HG03575 (cell line): Measurements from ENCODE around the gene LRRC28.

Source experiments
- ATAC-seq: cut with Tn5 transposase; IDR thresholded peaks from one replicate; pipeline ENCODE4 v1.9.1; 2021; ENCODE audit not compliant: unreplicated experiment, insufficient number of reproducible peaks, low FRiP score; ENCODE audit errors: extremely low read depth

The LRRC28 gene

DNA sequence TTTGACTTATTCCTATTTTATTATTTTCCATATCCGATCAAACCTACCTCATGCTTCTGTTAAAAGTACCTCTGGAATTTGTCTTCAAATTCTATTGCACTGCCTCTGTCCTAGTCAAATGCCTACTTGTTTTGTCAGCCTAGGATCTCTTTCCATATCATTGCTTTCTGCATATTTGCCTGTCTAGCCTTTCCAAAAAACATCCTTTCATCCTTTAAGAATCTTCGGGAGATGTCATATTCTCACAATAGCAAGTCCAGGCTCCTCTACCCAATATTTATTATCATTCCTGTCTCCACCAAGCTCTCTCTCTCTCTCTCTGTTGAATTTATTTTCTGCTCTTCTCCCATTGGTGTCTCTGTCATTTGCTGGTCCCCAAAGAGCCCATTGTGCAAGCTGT lies 80.1 kb downstream of the LRRC28 start:
- no peak for ATAC-seq

DNA sequence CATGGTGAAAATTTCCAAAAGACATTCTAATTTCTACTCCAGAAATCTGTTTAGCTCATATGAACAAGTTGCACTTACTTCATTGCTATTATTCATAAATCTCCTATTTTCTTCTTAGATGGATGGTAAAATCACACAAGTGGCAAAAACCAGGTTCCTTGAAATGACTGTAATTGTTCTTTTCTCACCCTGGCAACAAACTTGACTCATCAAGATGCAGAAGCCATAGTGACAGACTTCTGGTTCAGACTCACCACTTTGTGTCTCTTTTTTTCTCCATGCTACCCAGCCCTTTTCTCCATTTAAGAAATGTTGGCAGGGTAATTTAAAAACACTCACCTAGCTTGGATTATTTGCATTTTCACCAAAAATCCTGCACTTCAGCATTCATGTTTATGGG lies 82.1 kb downstream of the LRRC28 start:
- no peak for ATAC-seq

DNA sequence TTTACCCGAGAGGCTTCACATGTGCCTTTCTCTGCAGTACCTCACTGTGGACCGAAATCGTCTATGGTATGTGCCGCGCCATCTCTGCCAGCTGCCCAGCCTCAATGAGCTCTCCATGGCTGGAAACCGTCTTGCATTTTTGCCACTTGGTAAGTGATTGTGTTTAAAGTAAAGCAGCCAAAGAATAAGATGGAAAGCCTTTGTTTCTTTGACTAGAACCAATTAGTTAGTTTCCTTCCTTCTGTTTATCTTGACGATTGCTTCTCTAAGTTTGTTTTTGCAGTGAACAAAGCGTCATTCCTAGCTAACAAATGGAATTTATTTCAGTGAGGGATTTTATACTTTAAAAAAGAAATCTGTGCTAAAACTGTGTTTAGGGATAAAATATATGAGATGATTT lies 82.7 kb downstream of the LRRC28 start:
- no peak for ATAC-seq

DNA sequence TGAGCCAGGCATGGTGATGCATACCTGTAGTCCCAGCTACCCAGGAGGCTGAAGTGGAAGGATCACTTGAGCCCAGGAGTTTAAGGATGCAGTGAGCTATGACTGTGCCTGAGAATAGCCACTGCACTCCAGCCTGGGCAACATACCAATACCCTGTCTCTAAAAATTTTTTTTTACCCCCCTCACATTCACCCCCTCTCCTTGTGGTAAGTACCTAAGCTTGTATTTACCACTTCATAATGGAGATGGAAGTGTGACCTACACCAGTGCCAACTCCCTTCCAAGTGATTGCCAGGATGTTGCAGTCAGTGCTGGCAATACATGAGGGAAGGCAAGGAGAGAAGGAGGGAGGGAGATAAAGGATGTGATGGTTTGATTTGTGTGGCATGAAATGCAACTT lies 84.2 kb downstream of the LRRC28 start:
- no peak for ATAC-seq

DNA sequence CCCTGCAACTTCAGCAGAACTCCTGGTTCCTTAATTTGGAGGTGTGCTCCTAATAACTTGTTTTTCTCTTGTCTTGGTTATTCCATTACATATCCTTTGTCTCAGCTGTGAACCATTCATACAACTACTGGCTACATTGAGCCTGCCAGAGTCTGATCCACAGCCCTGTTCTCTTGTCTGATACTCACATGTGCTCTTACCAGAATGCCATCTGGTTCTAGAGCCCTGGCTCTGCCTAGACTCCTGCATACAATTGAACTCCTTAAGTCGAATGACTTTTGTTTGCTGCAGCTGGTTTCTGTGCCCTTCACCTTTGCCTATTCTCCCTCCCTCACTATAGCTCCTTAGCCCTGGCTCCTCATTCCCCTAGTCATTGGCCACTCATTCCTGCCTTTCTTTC lies 85.5 kb downstream of the LRRC28 start:
- ATAC-seq: no peak

DNA sequence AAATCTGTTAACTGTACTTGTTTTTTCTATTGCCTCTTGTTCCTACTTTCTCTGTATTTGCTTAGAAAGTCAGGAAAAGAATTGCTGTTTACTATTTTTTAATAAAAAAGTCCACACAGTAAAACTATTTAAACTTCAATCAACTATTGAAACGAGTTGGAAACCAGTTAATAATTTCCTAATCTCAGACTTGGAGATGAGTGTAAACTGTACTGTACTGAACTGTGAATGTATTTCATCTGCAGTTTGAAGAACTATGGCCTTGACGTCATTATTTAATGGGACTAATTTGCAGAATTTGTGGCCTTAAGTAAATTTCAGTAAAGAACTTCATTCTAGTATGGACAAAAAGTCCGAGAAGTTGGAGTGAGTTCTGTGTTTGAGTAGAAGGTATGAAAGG lies 89.1 kb downstream of the LRRC28 start:
- ATAC-seq: no peak

DNA sequence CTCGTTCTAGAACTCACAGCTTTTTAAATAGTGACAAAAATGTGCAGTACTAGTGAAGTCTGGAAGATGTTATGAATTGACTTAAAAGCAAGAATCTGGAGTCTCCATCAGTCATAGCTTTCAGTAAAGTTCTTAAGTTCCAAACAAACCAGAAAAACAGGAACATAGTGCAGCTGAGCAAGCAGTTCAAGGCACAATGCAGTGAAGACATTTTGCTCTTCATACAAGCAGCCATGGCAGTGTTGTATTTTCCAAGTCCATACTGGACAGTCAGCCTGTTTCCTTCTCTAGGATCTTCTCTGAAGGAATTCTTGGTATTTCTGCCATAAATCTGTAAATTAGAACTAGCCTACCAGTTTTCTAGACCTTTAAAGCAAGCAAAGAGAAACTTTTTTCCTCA lies 90.5 kb downstream of the LRRC28 start:
- ATAC-seq: no peak

DNA sequence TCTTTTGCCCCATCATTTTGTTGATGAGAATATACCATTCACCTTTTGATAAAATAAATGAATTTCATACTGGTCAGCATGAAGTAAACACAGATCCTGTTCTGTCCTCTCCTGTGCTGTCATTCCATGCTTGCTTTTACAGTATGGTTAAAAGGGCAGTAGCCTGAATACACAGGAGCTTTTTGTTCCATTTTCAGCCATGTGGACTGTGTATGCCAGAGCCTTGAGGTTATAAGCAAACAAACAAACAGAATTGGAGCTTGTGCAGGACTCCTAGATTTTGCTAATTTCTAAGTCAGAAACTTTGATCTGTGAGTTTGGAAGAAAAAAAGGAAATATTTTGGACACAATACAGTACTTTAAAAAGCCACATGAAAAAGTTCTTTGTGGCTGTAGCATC lies 91.9 kb downstream of the LRRC28 start:
- ATAC-seq: no peak

DNA sequence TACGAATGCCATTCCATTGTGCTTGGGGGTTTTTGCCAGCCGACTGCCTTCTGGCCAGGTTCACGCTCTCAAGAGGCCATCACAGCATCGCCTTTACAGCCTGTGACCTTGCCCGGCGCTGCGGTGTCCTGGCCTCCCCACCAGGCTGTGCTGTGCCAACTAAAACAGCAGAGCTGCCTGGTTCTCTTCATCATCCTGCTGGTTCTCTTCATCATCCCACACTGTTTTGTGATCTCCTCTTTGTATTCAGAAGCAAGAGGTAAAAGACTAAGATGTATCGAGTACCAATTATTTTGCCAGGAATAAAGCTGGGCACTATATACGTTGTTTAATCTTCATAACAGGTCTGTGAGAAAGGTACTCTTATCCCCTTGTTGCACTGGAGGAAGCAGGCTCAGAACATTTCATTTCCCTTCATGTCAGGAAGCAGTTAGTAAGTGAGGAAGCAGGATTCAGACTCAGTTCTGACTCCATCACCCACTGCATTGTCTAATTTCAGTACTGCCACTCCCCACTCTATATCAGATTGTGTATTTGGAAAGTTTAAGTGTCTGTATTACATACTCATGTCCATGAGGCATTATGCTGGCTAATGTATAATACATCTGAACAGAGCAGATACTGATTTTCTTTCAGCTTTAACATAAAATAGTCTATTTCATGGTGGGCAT lies 92.7 kb downstream of the LRRC28 start:
- ATAC-seq: no peak

DNA sequence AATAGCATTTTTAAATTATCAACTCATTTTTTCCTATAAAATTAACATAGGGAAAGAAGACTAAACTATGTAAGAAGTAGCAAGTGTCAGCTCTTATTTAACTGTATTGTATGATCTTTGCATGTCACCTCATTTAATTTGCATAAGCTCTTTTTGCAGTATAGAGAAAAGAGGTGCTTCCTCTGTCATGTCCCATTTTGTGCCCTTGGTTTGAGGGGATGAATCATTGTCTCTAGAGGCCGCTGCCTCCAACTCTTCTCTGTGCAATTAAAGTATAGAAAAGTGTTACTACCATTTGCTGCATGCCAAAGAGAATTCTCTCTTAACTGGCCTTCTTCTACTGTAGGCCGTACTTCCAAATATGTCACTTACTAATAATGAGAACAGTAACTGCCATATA lies 93.4 kb downstream of the LRRC28 start:
- no peak for ATAC-seq

DNA sequence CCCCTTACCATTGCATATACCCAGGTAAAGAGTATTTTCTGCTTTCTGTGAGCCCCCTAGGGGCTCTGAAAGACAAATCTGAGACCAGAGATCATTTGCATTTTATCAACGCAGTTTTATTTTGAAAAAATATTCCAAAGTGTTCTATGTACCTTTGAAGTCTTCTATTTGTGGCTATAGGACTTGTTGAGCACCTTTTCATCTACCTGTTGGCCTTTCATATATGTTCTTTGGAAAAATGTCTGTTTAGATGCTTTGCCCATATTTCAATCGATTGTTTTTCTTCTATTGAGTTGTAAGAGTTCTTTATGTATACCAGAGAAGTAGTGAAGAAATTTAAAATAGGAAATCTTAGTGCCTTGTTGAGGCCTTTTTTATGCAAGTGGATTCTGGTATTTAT lies 94.0 kb downstream of the LRRC28 start:
- ATAC-seq: no peak

DNA sequence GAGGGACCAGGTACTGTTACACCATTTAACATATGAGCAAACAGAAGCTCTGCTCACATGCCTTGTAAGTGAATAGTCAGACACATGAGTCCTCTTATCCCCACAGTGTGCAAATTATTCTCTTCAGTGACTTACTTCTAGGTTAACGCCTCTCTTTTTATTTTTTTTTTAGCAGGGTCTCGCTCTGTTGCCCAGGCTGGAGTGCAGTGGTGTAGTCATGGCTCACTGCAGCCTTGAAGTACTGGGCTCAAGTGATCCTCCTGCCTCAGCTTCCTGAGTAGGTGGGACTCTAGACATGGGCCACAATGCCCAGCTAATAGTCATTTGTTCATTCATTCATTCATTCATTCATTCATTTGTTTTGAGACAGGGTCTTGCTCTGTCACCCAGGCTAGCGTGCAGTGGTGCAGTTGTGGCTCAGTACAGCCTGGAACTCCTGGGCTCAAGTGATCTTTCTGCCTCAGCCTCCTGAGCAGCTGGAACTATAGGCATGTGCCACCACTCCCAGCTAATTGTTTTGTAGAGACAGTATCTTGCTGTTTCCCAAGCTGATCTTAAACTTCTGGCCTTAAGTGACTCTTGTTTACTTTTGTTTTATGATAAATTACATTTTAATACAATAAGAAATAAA lies 94.7 kb downstream of the LRRC28 start:
- ATAC-seq: no peak

DNA sequence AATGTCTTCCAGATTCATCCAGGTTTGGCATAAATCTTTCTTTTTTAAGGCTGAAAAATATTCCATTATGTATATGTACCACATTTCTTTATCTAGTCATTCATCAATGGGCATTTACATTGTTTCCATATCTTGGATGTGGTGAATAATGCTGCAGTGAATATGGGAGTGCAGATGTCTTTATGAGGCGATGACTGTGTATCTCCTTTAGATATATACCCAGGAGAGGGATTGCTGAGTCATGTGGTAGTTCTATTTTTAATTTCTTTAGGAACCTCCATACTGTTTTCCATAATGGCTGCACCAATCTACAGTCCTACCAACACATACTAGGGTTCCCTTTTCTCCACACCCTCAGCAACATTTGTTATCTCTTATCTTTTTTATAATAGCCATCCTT lies 96.3 kb downstream of the LRRC28 start:
- no peak for ATAC-seq

DNA sequence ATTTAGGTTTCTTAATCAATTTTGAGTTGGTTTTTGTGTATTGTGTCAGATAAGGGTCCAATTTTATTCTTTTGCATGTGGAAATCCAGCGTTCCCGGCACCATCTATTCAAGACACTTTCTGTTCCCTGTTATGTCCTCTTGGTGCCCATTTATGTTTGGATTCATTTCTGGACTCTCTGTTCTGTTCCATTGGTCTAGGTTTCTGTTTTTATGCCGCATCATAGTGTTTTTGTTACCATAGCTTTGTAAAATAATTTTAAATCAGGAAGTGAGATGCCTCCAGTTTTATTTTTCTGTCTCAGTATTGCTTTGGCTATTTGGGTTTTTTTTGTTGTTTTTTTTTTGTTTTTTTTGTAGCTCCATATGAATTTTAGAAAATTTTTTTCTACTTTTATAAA lies 97.1 kb downstream of the LRRC28 start:
- no peak for ATAC-seq

DNA sequence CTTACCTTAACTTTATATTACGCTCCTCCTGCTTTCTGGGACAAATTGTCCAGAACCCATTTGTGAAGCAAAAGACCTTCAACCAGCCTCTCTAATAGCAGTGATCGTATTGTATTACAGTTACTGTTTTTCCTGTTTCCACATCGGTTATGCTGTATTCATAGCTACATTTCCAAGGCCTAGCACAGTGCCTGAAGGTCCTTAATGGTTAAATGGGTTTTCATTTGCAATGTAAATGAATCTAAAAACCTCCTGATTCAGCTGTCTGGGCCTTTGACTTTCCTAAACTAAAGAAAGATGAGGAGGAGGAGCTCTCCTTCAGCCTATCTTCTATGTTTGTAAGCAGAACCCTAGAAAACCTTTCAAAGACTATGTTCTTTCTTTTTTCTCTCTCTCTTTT lies 99.1 kb downstream of the LRRC28 start:
- ATAC-seq: no peak

DNA sequence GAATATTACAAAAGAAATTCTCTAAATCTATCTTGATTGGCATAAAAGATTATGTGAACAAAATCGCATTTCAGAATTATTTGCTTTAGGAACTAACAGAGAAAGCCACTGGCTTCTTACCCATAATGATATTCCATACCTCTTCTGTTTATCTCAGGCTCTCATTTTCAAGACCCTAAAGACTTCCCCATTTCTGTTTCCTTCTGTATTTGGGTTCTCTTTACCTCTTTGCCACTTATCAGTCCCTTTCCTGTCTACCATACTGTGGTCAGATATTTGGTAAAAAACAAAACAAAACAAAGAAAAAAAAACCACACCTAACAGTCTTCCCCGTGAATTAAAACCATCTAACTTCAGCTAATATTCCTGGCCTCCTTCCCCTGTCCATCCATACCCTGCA lies 108.5 kb downstream of the LRRC28 start:
- ATAC-seq: no peak

DNA sequence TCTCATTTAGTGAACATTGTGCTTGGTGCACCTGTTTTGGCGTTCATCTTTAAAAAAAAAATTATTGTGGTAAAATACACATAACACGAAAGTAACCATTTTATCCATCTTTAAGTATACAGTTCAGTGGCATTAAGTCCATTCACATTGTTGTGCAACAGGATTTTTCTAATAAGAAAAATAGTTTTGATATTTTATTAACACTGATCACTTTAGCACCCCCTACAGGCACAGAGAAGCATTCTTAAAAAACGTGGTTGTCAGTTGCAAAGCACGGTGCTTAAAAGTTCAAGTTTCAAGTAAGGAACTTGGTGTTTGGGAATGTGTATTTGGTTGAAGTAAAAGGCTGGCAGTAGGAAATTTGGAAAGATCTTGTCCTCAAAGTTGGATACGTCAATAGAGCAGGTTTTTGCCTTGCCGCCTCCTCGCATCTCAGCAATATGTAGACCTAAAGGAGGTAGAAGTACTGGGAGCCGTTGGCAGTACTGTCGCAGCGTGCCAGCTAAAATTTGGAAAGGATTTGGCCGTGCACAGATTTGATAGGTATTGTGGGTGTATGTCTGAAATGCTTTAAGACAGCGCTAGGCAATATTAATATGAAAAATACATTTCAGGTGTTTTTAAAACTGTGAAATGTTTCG lies 110.4 kb downstream of the LRRC28 start:
- ATAC-seq: no peak

DNA sequence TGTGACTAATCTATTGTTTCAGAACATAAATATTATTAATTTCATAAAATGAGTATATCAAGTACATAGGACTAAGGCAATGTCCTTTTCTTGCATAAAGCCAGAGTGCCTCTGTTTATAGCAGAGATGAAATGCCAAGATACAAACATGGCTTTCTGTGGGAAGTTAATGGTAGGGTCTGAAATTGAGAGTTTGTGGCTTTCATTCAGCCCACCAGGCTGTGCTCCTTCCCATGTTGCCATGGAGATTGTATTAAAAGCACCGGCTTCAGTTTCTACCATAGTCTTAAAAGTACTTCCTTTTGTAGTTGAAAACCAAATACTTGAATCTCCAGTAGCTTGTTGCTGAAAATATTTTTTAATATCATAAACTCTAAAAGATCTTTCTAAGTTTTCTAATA lies 114.0 kb downstream of the LRRC28 start:
- ATAC-seq: peak; percentile 79

DNA sequence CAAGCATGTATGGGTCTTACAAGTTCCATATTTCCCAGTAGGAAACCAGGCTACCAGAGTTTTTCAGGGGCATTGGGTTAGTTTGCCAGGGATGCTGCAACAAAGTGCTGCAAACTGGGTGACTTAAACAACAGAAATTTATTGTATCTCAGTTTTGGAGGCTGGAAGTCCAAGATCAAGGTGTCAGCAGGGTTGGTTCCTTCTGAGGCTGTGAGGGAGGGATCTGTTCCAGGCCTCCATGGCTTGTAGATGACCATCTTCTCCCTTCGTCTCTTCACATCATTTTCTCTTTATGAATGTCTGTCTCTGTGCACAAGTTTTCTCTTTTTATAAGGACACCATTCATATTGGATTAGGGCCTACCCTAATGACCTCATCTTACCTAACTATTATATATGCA lies 114.7 kb downstream of the LRRC28 start:
- ATAC-seq: no peak

DNA sequence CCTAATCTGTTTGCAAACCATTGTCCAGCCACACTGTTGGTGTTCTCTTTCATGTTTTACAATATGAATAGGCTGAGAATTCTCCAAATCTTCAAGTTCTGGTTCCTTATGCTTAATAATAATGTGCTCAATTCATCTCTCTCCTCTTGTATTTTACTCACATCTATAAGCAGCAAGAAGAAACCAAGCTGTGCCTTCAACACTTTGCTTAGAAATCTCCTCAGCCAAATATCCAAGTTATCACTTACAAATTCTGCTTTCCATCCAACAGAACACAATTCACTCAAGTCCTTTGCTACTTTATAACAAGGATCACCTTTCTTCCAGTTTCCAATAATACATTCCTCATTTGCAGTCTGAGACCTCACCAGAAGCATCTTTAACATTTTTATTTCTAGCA lies 117.5 kb downstream of the LRRC28 start:
- no peak for ATAC-seq

DNA sequence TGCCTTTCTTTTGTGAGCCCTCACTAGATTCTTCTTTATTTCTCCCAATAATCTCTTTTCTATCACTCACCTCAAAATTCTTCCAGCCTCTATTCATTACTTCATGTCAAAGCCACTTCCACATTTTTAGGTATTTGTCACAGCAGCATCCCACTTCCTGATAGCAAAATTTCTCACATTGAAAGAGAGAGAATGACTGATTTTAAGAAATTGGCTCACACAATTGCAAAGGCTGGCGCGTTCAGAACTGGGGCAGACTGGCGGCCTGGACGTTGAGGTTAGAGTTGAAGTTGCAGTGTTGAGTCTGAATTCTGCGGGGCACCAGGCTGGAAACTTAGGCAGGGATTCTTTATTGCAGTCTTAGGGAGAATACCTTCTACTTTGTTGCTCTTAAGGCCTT lies 117.9 kb downstream of the LRRC28 start:
- no peak for ATAC-seq
